BLaER1 treated with 17β-estradiol and CSF1 and Interleukin-3, amounts not matched to agents 10 nM and 100 nM (cell line): ENCODE results near the gene EPYC.

Experiments
- H3K27ac ChIP-seq, 11 experiments: shearing (Covaris generic); formaldehyde crosslinking; 2 replicates each; pipeline ENCODE4 v1.8.1; 2022
- H3K27me3 ChIP-seq, 11 experiments: shearing (Covaris generic); formaldehyde crosslinking; 2 replicates each; pipeline ENCODE4 v1.8.1; 2022
- H3K36me3 ChIP-seq, 11 experiments: shearing (Covaris generic); formaldehyde crosslinking; 2 replicates each; pipeline ENCODE4 v1.8.1; 2022
- H3K4me1 ChIP-seq, 10 experiments: shearing (Covaris generic); formaldehyde crosslinking; 2 replicates each; pipeline ENCODE4 v1.8.1; 2022
- H3K4me2 ChIP-seq, 11 experiments: shearing (Covaris generic); formaldehyde crosslinking; 2 replicates each; pipeline ENCODE4 v1.8.1; 2022
- H3K4me3 ChIP-seq, 10 experiments: shearing (Covaris generic); formaldehyde crosslinking; 2 replicates each; pipeline ENCODE4 v1.8.1; 2022
- H3K9ac ChIP-seq, 11 experiments: shearing (Covaris generic); formaldehyde crosslinking; 2 replicates each; pipeline ENCODE4 v1.8.1; 2022
- H3K9me3 ChIP-seq, 11 experiments: shearing (Covaris generic); formaldehyde crosslinking; replicated peaks in 1 of 11; 2 replicates each; pipeline ENCODE4 v1.8.1; 2022
- H4K20me1 ChIP-seq, 11 experiments: shearing (Covaris generic); formaldehyde crosslinking; 2 replicates each; pipeline ENCODE4 v1.8.1; 2022
- Cebpa-rat ChIP-seq, 11 experiments: shearing (Covaris generic); IDR thresholded peaks; 2 replicates each; pipeline ENCODE4 v1.8.1; 2022

EPYC gene

DNA sequence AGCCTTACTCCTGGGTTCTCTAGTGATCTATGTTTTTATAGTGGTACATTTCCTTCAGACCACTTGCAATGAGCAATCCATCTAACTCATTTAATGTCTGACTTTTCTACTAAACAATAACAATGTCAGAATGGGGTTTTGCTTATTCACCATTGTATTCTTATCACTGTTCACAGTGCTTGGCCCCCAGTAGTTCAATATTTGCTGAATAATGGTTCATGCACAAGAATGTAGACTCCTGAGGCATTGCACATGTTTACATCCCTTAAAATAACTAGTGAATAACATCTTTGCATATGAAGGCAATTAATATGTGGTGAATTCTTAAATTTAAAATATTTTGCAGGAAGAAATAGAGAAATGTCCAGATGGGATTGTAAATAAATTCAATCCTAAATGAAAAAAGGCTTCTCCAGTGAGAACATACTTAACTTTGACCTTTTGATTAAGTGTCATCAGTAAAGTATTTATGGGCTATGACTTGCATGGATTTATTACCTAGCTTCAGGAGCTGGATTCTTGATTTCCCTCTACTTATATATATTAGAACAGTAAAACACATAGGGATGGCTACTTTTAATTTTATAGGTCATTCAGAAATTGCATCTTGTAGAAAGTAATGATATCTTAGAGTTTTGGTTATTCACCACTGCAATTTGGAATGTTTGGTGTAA, 53.2 kb downstream of the EPYC start:
- Histone ChIP-seq H3K9ac (no peak overlapping the region), H3K36me3 (no peaks in the 10 kb centered on the region), H3K4me1 (no peaks in the 10 kb centered on the region), H3K4me3 (no peak overlapping the region), H3K4me2 (no peak overlapping the region), H3K27ac (no peak overlapping the region), H4K20me1 (no peaks in the 10 kb centered on the region), H3K9me3 (peaks cover 8 to 18% (median 14%) of the 10 kb centered on the region in 11 experiments; a peak in 19 of 22 replicates), H3K27me3 (no peaks in the 10 kb centered on the region)
- no peak for TF ChIP-seq Cebpa-rat (IDR thresholded peaks at IDR 0.05)

- H3K27me3 ChIP-seq, result no peaks in the 10 kb centered on the region
- no peaks in the 10 kb centered on the region for H3K36me3 ChIP-seq
- TF ChIP-seq Cebpa-rat (IDR thresholded peaks at IDR 0.05), result no peak
- no peak overlapping the region for H3K4me2 ChIP-seq
- H3K4me3 ChIP-seq, result no peak overlapping the region
- no peaks in the 10 kb centered on the region for H3K9me3 ChIP-seq
- H3K9ac ChIP-seq, result no peak overlapping the region
- H4K20me1 ChIP-seq, result no peaks in the 10 kb centered on the region
- no peak overlapping the region for H3K27ac ChIP-seq
- no peaks in the 10 kb centered on the region for H3K4me1 ChIP-seq
Observed at GRCh38 chr12:90947869-90948268, 56.9 kb downstream of the EPYC start.

- Histone ChIP-seq H3K4me2 (no peak overlapping the region), H3K9me3 (no peaks in the 10 kb centered on the region), H3K27ac (no peak overlapping the region)
Observed at GRCh38 chr12:90945070-90945649, 59.6 kb downstream of the EPYC start.

GRCh38 chr12:90943255-90943654, 61.5 kb downstream of the EPYC start:
- no peak overlapping the region for H3K9ac ChIP-seq
- no peaks in the 10 kb centered on the region for H3K36me3 ChIP-seq

More at GRCh38 chr12:90945070-90945649, 59.6 kb downstream of the EPYC start:
- no peak for TF ChIP-seq Cebpa-rat (IDR thresholded peaks at IDR 0.05)
- Histone ChIP-seq H3K27me3 (no peaks in the 10 kb centered on the region), H3K4me1 (no peaks in the 10 kb centered on the region), H3K9ac (no peak overlapping the region), H3K4me3 (no peak overlapping the region), H4K20me1 (no peaks in the 10 kb centered on the region), H3K36me3 (no peaks in the 10 kb centered on the region)

GRCh38 chr12:90940872-90941499, 63.8 kb downstream of the EPYC start:
- no peaks in the 10 kb centered on the region for H4K20me1 ChIP-seq
- H3K27me3 ChIP-seq, result no peaks in the 10 kb centered on the region
- H3K9ac ChIP-seq, result no peak overlapping the region
- no peaks in the 10 kb centered on the region for H3K36me3 ChIP-seq
- H3K4me1 ChIP-seq, result no peaks in the 10 kb centered on the region
- no peak overlapping the region for H3K4me3 ChIP-seq
- H3K4me2 ChIP-seq, result no peak overlapping the region
- TF ChIP-seq Cebpa-rat (IDR thresholded peaks at IDR 0.05), result no peak
- H3K27ac ChIP-seq, result no peak overlapping the region
- no peaks in the 10 kb centered on the region for H3K9me3 ChIP-seq

More at GRCh38 chr12:90943255-90943654, 61.5 kb downstream of the EPYC start:
- H3K4me3 ChIP-seq, result no peak overlapping the region
- no peaks in the 10 kb centered on the region for H3K27me3 ChIP-seq
- no peak for TF ChIP-seq Cebpa-rat (IDR thresholded peaks at IDR 0.05)
- H3K4me1 ChIP-seq, result no peaks in the 10 kb centered on the region
- H3K4me2 ChIP-seq, result no peak overlapping the region
- no peaks in the 10 kb centered on the region for H3K9me3 ChIP-seq
- no peaks in the 10 kb centered on the region for H4K20me1 ChIP-seq
- no peak overlapping the region for H3K27ac ChIP-seq

DNA sequence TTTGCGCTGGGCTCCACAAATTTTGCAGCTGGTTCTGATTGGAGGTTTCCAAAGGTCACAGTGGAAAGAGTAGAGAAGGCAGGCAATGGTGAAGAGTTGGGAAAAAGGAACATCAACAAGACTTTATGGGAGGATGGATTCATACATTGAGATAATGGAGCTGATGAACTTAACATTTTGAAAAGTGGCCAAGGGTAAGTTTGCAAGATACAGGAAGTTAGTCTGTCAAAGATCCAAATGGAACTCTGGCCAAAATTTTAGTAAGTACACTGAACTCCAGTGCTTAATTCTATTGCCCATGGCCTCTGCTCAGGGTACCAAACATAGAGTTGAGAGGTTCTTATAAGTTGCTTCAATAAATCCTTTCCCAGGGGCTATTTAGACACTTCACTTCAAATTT, 65.4 kb downstream of the EPYC start:
- Histone ChIP-seq H3K36me3 (no peaks in the 10 kb centered on the region), H3K4me1 (no peaks in the 10 kb centered on the region), H4K20me1 (no peaks in the 10 kb centered on the region), H3K9ac (no peak overlapping the region), H3K27me3 (no peaks in the 10 kb centered on the region), H3K4me2 (no peak overlapping the region), H3K4me3 (no peak overlapping the region), H3K27ac (no peak overlapping the region), H3K9me3 (no peaks in the 10 kb centered on the region)
- TF ChIP-seq Cebpa-rat (IDR thresholded peaks at IDR 0.05), result no peak

GRCh38 chr12:90938451-90938850, 66.3 kb downstream of the EPYC start:
- Histone ChIP-seq H4K20me1 (no peaks in the 10 kb centered on the region), H3K27me3 (no peaks in the 10 kb centered on the region), H3K36me3 (no peaks in the 10 kb centered on the region), H3K27ac (no peak overlapping the region), H3K4me3 (no peak overlapping the region), H3K4me1 (no peaks in the 10 kb centered on the region), H3K9ac (no peak overlapping the region), H3K4me2 (no peak overlapping the region), H3K9me3 (no peaks in the 10 kb centered on the region)
- TF ChIP-seq Cebpa-rat (IDR thresholded peaks at IDR 0.05), result no peak

DNA sequence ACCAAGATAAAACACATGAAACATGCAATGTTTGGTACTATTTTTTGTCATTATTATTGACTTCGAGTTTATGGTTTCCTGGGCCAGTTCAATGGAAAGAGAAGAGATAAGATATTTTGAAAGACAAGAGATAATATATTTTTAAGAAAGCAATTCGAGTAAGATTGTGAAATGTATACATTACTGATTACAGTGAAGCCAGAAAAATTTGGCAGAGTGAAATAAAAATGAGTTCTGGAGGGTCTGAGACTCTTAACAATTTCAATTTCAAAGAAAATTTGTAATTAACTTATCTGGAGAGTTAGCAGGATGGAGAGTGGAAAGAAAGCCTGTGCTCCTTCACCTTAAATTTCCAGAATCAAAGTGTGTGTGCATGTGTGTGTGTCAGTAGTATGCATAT, 67.1 kb downstream of the EPYC start:
- no peak for TF ChIP-seq Cebpa-rat (IDR thresholded peaks at IDR 0.05)
- H3K4me3 ChIP-seq, result no peak overlapping the region
- H3K4me2 ChIP-seq, result no peak overlapping the region

DNA sequence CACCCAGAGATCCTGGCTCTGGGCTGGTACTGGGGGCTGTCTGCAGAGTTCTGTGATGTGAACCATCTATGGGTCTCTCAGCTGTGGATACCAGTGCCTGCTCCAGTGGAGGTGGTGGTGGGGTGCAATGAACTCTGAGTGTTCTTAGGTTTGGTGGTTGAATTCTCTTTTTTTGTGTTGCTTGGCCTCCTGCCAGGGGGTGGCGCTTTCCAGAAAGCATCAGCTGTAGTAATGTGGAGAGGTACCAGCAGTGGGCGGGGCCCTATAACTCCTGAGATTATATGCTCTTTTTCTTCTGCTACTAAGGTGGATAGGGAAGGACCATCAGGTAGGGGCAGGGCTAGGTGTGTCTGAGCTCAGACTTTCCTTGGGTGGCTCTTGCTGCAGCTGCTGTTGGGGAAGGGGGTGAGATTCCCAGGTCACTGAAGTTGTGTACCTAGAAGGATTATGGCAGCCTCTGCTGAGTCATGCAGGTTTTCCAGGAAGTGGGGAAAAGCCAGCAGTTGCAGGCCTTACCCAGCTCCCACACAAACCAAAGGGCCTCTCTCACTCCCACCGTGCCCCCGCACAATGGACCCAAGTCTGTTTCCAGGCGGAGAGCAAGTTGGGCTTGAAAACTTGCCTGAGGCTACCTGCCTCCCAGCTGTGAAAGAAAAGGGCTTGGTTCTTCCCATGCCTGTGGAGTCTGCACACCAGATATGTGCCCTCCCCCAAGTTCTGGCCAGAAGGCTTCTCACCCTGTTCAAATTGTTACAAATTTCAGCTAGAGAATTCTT, 68.4 kb downstream of the EPYC start:
- Histone ChIP-seq H3K27me3 (no peaks in the 10 kb centered on the region), H3K4me3 (no peak overlapping the region), H3K27ac (no peak overlapping the region), H3K4me2 (no peak overlapping the region), H3K36me3 (no peaks in the 10 kb centered on the region), H3K9ac (no peak overlapping the region), H3K4me1 (no peaks in the 10 kb centered on the region), H4K20me1 (no peaks in the 10 kb centered on the region), H3K9me3 (0 out of 22 replicates have a peak, but pooled peaks cover 0 to 8% (median 0%) of the 10 kb centered on the region in 11 experiments)
- no peak for TF ChIP-seq Cebpa-rat (IDR thresholded peaks at IDR 0.05)

More for the DNA sequence above, 67.1 kb downstream of the EPYC start:
- Histone ChIP-seq H3K9me3 (0 out of 22 replicates have a peak, but pooled peaks cover 0 to under 1% (median 0%) of the 10 kb centered on the region in 11 experiments), H3K36me3 (no peaks in the 10 kb centered on the region), H3K27me3 (no peaks in the 10 kb centered on the region), H3K4me1 (no peaks in the 10 kb centered on the region), H3K27ac (no peak overlapping the region), H4K20me1 (no peaks in the 10 kb centered on the region), H3K9ac (no peak overlapping the region)
